Stimulated activated CD4-positive, alpha-beta T cell treated with anti-CD3 and anti-CD28 coated beads, Interleukin-12 subunit alpha, Interleukin-12 subunit beta, amount 100 ng/mL, for 48 hours (primary cell): Measurements from ENCODE around the gene WNT6.
A peak's percentile ranks its signal among the peaks of the same experiment; 100 is the strongest.

Source experiments
- DNase-seq, 3 donors: peaks; one replicate each; pipeline ENCODE4 v3.0.0-alpha.2; 2020; ENCODE audit warnings: low read depth in 2 of 3, low spot score in 1 of 3

The WNT6 gene

GRCh38 chr2:218877331-218877730, 17.7 kb downstream of the WNT6 start:
- no peak for DNase-seq

DNA sequence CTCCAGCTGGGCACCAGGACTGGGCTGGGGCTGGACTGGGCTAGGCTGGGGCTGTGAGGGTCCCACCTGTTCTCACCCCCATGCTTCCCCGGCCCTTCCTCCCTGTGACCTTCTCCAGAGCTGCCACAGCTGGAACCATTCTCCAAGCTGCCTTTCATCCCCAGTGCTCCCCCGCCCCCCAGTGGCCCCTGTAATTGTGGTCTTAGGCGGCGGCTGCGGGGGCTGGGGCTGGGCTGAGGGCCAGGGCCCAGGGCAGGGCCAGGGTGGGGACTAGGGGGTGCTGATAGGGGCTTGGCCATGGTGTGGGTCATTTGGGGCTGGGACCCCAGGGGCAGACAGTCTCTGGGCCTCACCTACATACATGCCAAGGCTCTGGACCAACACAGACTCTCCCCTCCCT, 18.3 kb downstream of the WNT6 start:
- no peak for DNase-seq

GRCh38 chr2:218878486-218878885, 18.9 kb downstream of the WNT6 start:
- no peak for DNase-seq

DNA sequence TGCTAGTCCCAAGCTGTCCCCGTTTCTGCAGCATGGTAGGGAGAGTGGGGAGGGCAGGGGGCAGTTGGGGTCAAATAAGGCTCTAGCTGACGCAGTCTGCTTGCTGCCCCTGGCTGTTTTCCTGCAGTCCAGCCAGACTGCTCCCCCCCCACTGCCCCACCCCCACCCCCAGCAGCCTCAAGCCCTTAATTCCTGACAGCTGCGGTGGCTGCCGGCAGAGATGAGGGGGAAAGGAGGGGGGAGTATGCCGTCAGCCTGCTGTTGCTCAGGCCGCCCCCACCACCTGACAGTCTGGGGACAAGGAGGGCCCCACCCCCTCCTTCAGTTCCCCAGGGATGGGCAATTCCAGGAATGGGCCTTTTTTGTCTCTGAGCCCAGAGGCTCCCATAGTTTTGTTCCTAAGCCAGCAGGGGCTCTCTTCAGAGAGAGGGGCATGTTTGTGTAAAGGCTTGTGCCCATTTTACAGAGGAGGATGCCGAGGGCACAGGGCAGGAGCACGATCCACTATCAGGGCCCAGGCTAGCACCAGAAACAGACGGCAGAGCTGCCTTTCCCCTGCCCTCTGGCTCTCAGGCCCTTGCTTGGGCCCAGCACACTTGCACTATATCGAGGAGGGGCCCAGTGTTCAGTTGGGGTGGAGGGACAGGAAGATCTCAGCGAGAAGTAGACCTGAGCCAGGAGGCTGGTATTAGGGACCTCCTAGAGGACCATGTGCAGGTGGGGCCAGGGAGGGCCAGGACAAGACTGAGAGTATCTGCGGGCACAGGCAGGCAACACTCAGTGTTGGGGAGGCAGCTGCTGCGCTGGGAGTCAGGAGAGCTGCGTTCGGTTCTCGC, 19.5 kb downstream of the WNT6 start:
- DNase-seq: no peak

- DNase-seq: no peak
Measured at GRCh38 chr2:218879776-218880101, 20.1 kb downstream of the WNT6 start.

DNA sequence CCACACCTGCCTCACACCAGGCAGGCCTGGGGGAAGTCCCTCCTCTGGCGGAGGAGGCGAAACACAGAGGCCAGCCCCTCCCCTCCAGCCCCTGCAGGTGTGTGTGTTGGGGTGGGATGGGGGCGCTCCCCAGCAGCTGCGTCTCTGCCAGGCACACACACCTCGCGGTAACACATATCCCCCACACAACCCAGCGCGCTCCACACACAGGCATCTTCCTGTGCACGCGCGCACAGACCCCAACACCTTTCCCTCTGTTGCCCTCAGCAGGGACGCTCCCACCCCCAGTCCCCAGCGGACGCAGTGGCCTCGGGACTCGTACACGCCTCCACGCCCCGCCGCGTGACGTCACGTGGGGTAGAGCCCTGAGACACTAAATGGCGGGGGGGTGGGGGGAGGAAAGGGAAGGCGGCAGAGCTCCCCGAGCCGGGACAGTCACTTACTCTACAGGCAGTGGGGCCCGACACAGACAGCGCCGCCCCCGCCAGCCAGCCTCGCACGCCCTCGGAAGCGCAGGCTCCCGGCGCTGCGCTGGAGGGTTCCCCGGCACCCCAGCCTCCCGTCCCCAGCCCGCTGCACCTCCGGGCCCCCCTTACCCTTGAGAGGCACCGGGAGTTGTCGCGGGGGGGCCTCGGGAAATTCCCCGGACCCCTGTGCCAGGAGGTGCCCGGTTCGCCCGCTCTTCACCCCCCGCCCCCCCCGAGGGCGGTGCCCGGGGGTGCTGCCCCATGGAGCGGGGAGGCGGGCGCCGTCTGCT, 20.7 kb downstream of the WNT6 start, which contains the start of gene WNT10A:
Gene WNT10A (plus strand): TSS at position 751 of the 757 bp plus-strand sequence. CDS start 144 bp downstream, outside the sequence.
- peak in 1 of 3 donors; percentile 45 for DNase-seq

GRCh38 chr2:218880859-218881594, 21.4 kb downstream of the WNT6 start:
- DNase-seq: no peak

GRCh38 chr2:218881744-218882460, 22.3 kb downstream of the WNT6 start:
- DNase-seq: no peak

DNA sequence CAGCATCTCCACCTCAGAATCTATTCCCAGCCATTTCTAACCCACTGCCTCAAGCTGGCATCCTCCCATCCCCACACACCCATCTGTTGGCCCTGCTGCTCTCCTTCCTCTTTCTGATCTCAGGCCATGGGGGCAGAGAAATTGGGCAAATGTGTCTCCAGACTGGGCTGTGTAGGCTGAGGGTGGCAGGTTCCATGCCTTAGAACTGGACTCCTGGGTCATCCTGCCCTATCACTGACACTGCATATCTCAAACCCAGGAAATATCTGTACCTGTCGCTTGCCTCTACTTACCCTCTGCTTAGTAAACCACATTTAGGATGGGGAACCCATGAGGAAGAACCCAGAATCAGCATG, 22.8 kb downstream of the WNT6 start:
- DNase-seq: no peak

GRCh38 chr2:218882866-218883366, 23.3 kb downstream of the WNT6 start:
- no peak for DNase-seq

GRCh38 chr2:218883491-218884490, 24.2 kb downstream of the WNT6 start:
- no peak for DNase-seq

DNA sequence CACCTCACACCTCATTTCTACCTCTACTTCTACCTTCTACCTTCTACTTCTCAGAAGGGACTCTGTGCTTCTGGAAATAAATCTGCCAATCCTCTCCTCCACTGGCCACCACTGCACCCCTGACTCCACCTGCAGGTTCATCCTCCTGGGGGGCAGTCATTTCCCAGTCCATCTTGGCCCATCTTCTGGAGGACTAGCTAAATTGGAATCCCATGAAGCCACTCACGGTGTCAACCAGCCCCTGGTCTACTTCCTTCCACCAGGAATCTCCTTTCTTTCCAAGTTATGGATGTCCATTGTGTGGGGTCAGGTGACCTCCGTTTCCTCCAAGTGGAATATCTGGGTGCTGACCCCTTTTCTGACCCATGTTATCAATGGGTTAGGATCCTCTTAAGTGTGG, 24.9 kb downstream of the WNT6 start:
- no peak for DNase-seq

DNA sequence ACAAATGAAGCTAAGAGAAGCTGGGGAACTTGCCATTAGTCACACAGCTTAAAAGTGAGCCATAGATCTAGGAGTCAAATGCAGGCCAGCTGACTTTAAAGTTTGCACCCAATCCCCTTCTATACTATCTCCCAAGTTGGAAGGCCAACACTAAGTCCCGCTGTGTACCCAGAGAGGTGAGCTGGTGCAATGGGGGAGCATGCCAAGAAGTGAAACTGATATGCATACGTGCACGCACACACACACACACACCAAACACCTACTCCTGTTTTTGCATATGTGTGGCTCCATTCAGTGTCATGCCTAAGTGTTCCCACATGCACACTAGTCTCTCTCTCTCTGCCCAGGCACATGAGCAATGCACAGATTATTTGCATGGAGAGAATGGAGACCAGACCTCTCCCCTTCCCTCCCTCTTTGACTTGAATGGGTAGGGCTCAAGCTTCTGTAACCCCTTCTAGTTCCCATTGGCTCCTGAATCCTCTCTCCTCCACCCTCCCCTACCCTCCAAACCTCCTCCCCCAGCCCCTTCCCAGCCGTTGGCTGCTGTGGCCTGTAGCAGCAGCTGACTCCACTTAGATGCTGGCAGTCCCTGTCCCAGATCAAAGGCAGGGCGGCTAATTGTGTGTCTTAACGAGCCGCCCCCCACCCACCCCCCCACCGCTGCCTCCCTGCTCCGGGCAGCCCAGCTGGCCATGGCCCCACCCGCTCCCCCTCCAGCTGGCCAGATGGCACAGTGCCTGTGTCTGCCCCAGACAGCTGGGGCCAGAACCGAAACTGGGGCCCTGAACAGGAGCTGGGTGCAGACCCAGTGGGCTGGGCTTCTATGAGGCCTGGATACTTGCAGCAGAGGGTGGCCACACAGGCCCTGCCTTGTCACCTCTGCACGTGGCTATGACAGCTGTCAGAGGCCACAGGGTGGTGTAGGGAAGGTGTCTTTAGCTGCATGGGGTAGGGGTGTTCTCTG, 26.7 kb downstream of the WNT6 start:
- DNase-seq: no peak

- no peak for DNase-seq
Measured at GRCh38 chr2:218887079-218887478, 27.5 kb downstream of the WNT6 start.

DNA sequence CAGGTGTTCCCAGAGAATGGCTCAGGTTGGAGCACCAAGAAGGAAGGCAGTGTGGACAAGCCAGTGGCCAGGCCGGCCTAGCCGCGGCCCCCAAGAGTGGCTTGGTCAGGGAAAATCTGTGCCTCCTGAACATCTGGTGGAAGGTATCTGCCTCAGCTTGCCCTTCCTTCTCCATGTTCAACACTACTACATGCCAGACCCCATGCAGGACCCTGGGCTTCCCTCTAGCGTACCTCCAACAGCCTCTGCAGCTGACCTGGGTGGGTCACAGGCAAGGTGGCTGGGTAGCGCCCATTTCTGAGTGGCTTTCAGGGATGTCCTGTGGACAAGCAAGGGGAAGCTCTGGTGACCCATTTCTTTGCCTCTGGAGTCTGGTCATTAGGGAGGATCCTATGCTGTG, 28.7 kb downstream of the WNT6 start:
- DNase-seq: no peak

DNA sequence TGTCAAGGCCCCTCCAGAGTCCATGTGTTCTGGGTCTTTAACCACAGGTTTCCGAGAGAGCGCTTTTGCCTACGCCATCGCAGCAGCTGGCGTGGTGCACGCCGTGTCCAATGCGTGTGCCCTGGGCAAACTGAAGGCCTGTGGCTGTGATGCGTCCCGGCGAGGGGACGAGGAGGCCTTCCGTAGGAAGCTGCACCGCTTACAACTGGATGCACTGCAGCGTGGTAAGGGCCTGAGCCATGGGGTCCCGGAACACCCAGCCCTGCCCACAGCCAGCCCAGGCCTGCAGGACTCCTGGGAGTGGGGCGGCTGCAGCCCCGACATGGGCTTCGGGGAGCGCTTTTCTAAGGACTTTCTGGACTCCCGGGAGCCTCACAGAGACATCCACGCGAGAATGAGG, 30.3 kb downstream of the WNT6 start:
- no peak for DNase-seq

DNA sequence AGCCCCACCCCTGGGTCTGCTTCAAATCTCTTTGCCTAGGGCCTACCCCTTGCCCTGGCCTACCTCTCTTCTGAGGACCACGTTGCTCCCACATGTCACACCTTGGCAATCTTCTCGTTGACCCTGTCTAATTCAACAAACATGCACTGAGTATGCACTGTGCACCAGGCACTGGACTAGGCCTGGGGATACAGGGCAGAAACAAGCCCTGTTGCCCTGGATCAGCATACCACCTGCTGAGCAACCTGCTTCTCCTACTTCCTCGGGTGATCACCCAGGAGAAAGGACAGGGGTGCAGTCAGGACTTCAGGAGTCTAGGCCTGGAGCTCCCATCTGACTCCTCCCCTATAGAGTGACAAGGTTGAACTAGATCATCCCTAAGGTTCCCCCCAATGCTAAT, 30.8 kb downstream of the WNT6 start:
- DNase-seq: no peak

- DNase-seq: no peak
Measured at GRCh38 chr2:218891275-218892135, 31.9 kb downstream of the WNT6 start.
